HG03354 (cell line): ENCODE results near the gene ZNF579.
"Not testable (repeated sequence)": the region's sequence is repeated elsewhere in the genome, so short reads cannot be mapped to it uniquely, and the experiment has no call there.

Experiments used
- ATAC-seq: cut with Tn5 transposase; IDR thresholded peaks from one replicate; pipeline ENCODE4 v1.9.1; 2021; ENCODE audit warnings: mild to moderate bottlenecking; ENCODE audit not compliant: unreplicated experiment, poor library complexity, severe bottlenecking

ZNF579 gene

DNA sequence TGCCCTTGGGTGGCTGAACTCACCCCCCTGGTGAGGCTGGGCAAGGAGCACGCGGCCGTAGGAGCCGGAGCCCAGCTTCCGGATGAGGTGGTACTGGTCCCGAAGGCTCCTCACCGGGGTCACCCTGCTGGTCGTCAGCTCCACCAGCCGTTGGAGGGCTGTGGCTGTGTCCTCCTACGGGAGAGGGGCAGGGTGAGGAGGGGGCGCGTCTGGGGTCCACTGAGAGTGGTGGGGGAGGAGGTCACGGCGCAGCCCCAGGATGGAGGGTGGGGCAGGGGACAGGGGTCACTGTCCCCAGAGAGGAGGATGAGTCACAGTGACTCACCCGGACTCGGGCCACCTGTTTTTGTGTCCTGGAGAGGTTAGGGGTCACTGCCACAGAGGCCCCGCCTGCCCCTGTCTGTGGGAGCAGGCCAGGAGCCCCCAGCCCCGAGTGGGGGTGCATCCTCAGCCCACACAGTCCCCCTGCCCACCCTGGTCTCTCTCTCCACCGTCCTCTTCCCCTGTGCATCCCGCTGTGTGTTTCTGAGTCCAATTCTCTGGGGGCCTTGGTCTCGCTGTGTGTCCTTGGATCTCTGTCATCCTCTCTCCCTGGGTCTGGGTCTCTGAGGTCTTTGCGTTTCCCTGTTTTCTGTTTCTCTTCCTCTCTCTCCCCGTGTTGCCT lies 35.7 kb downstream of the ZNF579 start:
- no peak for ATAC-seq

DNA sequence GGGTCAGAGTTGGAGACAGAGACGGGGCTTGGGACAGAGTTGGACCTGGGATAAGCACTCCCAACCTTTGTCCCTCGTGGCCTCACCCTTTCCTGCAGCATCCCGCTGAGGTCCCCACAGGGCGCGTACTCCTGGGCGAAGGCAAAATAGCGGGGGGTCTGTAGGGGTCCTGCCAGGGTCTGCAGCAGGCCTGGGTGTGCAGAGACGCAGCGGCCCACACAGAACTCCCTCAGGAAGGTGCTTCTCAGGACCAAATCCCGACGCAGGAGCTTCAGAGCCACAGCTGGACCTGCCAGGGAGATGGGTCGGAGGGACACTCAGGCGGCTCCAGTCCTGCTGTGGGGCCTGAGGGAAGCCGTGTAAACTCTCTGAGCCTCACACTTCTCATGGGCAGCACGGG lies 36.6 kb downstream of the ZNF579 start:
- ATAC-seq, result no peak

DNA sequence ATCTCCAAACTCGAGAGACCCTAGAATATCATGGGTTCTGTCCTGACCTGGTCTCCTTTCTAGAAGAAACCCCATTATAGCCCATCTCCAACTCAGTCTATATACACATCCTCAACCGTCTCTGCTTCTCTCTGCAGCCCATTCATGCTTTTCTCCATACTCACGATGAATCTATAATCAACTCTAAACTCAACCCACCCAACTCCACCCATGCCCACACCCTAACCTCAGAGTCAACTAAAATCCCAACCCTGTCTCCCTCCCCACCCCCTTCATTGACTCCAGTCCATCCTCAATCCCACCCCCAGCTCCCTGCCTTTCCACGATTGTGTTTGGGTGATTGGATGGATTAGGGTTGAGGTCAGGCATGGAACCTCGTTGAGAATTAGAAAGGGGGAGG lies 37.1 kb downstream of the ZNF579 start:
- ATAC-seq, result no peak

DNA sequence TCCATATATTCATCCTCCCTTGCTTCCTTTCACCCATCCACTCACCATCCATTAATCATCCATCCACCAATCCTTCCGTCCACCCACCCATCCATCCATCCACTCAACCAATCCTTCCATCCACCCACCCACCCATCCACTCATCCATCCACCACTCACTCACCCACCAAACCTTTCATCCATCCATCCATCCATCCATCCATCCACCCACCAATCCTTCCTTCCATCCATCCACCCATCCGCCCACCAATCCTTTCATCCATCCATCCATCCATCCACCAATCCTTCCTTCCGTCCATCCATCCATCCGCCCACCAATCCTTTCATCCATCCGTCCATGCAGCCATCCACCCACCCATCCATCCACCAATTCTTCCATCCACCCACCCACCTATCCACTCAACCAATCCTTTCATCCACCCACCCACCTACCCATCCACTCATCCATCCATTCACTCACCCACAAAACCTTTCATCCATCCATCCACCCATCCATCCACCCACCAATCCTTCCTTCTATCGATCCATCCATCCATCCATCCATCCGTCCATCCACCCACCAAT lies 38.3 kb downstream of the ZNF579 start:
- no peak for ATAC-seq

DNA sequence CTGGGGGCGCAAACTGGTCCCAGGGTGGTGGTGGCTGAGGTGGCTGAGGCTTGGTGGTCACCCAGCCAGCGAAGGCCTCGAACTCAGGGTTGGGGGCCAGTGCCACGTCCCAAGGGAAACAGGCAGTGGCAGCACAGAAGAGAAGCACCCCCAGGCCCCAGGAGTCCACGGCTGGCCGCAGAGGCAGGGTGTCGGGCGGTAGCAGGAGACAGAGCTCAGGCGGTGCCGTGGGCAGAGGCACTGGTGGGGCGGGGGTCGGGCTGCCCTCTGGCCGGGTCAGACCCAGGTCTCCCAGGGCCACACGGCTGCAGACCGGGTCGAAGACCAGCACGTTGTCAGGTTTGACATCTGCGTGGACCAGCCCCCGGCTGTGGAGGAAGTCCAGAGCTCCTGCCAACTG lies 39.6 kb downstream of the ZNF579 start:
- no peak for ATAC-seq

DNA sequence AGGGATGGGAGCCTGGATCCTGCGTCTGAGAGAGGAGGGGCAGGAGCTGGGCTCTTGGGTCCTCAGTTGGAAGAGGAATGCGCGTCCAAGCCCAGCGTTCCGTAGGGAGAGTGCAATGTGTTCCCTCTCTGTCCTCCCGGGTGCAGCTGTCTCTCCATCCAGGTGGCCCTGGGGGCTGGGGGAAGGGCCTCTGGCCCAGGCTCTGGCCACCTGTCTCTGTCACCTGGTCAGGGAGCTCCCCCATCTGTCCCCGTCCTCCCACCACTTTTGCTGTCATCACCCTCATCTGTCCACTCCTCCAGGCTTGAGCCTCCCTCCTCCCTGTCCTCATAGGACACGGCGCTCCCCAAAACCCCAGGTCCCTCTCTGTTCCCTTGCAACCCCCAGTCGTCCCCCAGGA lies 40.0 kb downstream of the ZNF579 start:
- ATAC-seq, result no peak

DNA sequence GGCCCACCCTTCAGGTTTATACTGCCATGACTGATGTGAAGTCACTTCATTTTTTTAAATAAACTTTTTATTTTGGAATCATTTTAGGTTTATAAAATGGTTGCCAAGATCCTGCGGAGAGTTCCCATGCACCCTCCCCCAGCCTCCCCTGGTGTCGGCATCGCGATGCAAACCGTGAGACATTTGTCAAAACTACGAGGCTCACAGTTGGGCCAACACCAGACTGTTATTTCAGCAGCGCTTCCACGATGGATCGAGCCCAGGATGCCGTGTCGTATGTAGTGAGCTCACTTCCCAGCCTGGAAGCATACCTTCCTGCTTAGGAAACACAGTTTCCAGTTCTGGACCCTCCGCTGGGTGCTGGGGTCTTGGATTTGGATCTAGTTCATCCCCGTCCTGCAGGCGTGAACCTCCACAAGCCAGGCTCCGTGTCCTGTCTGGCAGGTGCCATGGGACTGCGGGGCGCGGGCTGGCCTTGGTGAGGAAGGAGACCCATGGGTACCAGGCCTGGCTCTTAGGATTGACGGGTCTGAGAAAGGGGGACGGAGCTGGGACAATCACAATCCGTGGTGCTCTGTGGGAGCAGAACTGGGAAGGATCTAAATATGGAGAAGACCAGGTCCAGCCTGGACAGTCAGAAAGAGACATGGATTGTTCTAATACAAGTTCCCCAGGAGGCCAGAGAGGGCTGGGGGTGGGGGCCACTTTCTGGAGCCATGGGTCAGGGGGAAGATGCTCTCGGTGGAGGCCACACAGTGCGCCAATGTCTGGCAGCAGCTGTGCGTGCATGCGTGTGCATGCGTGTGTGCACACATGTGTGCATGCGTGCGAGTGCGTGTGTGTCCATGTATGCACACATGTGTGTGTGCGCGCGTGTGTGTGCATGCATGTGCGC lies 41.3 kb downstream of the ZNF579 start:
- no peak for ATAC-seq

DNA sequence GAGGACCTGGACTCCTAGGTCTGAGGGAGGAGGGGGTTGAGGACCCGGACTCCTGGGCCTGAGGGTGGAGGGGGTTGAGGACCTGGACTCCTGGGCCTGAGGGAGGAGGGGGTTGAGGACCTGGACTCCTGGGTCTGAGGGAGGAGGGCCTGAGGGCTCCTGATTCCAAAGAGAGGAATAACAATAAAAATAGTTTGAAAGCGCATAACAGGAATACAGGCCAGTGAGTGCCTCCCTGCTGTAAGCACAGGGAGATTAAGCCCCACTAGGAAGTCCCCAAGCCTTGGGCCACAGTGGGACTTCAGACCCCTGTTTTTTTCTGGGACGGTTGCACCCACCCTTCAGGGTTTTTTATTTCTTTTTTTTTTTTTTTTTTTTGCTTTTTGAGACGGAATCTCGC lies 42.5 kb downstream of the ZNF579 start:
- ATAC-seq, result no peak

DNA sequence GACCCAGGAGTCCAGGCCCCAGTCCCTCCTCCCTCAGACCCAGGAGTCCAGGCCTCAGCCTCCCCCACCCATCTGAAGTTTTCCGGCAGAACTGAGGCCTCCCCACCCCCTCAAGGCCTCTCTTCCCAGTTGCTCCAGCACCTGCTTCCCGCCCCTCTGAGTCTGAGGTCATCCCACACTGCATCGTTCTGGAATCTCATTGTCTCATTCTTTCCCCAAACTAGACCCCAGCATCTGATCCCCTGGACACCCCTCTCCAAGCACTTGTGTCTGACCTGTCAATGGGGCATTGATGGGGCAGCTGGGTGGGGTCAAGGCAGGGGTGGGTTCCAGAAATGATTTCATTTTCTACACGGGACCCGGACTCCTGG lies 42.9 kb downstream of the ZNF579 start:
- ATAC-seq, result no peak

DNA sequence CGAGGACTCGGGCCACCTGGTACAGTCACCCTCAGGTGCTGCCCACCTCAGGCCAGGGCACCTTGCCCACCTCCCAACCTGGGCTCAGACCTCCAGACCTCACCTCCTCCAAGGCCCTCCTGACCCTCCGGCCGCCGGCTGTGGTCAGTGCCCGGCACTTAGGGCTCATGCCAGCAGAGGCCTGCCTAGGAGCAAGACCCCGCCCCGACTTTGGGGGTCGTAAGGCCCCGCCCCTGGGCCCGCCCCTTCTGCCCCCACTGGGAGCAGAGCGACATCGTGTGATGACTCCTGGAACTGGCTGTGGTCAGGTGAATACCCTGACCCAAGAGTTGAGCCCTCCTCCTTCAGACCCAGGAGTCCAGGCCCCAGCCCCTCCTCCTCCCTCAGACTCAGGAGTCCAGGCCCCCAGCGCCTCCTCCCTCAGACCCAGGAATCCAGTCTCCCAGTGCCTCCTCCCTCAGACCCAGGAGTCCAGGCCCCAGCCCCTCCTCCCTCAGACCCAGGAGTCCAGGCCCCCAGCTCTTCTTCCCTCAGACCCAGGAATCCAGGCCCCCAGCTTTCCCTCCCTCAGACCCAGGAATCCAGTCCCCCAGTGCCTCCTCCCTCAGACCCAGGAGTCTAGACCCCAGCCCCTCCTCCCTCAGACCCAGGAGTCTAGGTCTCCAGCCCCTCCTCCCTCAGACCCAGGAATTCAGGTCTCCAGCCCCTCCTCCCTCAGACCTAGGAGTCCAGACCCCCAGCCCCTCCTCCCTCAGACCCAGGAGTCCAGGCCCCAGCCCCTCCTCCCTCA lies 43.5 kb downstream of the ZNF579 start, which contains the start of gene SBK2:
SBK2 (minus strand) TSS at position 183 of the 790 bp plus-strand sequence. CDS start 839 bp downstream, outside the sequence.
- no peak for ATAC-seq

DNA sequence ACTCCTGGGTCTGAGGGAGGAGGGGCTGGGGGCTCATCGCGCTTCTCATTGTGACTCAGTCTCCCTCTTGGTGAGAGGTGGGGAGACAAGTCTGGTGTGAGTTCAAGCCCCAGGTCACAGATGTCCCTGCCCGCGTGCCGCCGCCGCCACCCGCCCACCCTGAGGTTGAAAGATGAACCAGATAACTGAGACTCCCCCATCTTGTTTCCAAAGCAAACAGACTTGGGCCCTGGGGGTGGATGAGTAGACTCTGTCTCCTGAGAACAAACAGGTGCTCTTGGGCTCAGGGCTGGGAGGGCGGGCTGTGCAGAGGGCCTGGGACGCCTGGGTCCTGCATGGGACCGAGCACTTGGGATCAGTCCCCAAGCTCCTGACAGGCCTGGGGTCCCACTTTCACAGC lies 44.3 kb downstream of the ZNF579 start:
- ATAC-seq, result no peak

DNA sequence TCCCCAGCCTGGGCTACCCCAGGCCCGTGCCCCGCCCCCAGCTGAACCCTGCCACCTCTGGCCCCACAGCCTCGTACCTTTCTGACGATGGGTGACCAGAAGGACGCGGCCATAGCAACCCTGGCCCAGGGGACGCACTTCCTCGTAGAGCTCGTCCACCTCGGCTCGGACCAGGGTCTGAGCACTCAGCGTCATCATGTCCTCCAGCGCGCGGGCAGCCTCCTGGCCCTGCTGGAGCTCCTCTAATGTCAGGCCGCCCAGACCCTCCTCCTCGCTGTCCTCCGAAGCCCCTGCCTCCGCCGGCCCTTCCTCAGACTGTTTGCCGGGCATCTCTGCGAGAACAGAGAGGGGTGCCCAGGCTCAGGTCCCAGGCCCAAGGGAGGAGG lies 44.7 kb downstream of the ZNF579 start:
- ATAC-seq, result no peak

DNA sequence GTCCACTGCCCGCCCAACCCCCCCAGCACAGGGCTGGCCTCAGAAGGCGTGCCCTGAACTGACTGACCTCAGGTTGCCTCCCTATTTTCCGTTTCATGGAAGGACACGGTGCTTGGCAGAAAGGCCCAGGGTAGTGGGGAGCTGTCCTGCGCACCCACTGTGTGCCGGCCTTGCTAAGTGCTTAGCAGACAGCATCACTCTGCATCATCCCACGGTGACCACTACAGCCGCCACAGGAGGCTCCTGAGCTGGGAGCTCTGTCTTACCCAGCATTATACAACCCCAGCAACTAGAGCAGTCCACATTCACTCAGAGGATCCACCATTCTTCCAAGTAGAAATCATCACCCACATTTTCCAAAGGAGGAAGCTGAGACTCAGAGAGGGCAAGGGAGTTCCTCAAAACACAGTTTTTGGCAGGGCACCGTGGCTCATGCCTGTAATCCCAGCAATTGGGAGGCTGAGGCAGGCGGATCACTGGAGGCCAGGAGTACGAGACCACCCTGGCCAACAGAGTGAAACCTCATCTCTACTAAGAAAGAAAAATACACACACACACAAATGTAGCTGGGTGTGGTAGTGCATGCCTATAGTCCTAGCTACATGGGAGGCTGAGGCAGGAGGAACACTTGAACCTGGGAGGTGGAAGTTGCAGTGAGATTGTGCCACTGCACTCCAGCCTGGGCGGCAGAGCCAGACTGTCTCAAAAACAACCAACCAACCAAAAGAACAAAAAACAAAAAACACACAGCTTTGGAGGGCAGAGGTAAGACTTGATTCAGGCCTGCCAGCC lies 45.3 kb downstream of the ZNF579 start:
- no peak for ATAC-seq

DNA sequence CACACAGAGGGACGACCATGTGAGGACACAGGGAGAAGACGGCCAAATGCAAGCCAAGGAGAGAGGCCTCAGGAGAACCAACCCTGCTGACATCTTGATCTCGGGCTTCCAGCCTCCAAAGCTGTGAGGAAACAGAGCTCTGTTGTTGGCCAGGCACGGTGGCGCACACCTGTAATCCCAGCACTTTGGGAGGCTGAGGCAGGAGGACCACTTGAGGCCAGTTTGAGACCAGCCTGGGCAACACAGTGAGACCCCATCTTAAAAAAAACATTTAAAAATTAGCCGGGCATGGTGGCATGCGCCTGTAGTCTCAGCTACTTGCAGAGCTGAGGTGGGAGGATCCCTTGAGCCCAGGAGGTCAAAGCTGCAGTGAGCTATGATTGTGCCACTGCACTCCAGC lies 46.4 kb downstream of the ZNF579 start:
- ATAC-seq, result not testable (repeated sequence)

DNA sequence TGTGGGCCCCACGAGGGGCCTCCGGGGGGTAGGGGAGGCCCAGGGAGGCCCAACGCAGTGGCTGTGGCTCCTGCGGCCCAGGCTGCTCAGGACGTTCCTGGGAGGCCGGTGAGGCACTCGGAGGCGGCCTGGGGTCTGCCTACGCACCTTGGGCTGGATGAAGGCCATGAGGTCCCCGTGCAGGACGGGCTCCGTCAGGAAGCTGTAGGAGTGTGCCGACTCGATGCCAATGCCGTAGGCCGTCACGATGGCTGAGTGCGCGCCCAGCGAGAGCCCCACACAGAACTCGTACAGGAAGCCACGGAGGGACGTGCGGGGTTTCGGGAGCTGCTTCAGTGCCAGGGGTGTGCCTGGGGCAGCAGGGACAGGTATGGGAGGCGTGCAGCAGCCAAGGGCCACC lies 49.7 kb downstream of the ZNF579 start:
- no peak for ATAC-seq

DNA sequence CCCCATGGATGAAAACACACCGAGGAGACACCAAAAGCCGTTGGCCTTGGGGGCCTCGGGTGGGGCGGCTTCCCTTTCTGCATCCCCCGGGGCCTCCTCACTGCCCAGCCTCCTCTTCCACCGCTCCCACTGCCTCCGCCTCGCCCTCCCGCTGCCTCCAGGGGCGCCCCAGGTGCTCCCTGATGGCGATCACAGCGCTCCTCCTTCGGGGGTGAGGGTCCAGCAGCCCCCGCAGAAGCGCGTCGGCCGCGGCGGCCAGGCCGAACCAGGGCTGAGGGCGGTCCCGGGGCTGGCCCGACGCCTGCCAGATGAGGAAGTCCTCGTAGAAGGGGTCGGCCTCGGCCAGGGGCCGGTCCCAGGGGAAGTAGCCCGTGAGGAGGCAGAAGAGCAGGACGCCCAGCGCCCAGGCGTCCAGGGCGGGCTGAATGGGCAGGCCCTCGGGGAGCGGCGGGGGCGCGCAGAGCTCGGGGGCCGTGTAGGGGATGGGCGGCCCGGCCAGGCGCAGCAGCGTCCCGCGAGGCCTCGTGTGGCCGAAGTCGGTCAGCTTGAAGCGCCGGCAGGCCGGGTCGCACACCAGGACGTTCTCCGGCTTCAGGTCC lies 50.9 kb downstream of the ZNF579 start:
- no peak for ATAC-seq

DNA sequence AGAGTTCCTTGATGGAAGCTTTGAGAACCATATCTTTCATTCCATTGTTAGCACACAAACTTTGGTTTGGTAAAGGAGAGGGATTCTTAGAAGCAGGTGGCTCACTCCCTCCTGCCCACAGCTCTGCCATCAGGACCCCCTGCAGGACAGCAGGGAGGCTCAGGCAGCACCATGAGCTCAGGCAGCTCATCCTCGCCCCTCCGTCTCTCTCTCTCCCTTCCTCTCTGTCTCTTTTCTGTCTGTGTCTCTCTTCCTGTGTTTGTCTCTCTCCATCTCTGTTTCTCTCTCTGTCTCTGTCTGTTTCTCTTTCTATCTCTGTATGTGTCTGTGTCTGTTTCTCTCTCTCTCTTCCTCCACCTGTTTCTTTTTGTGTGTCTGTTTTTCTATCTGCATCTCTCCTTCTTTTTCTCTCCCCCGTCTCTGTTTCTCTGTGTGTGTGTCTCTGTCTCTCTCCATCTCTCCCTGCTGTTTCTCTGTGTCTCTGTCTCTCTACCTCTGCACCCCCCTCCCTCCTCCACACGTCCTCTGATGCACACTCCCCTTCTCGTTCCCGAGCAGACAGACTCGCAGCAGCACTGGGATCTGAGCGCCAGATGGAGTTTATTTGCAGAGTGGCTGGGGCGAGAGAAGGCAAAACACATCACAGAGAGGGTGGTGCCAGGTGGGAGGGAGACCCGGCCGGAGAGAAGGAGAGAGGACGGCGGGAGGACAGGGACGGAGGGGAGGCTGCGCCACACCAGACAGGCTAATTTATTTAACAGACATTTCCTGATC lies 52.4 kb downstream of the ZNF579 start:
- no peak for ATAC-seq
